ENCODE measurements around the gene PLCB1.

Gene PLCB1

GRCh38 chr20:8317448-8317847 lies 185.4 kb downstream of the PLCB1 start:
- TF ChIP-seq POLR2A (IDR thresholded peaks at IDR 0.05; ENCODE audit: low read depth, low read length) (no peak), TAF1 (IDR thresholded peaks at IDR 0.05; ENCODE audit: borderline replicate concordance, low read depth, low read length) (no peak), POLR2AphosphoS5 (IDR thresholded peaks at IDR 0.05; ENCODE audit: low read depth, low read length) (no peak)
- FAIRE-seq (no peak), DNase-seq (ENCODE audit: insufficient read length) (no peak)

GRCh38 chr20:8318965-8319625 lies 187.0 kb downstream of the PLCB1 start:
- no peak for DNase-seq (ENCODE audit: insufficient read length)
- TF ChIP-seq TAF1 (IDR thresholded peaks at IDR 0.05; ENCODE audit: borderline replicate concordance, low read depth, low read length) (no peak), POLR2AphosphoS5 (IDR thresholded peaks at IDR 0.05; ENCODE audit: low read depth, low read length) (no peak), POLR2A (IDR thresholded peaks at IDR 0.05; ENCODE audit: low read depth, low read length) (no peak)
- no peak for FAIRE-seq

- FAIRE-seq (no peak), DNase-seq (ENCODE audit: insufficient read length) (no peak)
- TF ChIP-seq POLR2AphosphoS5 (IDR thresholded peaks at IDR 0.05; ENCODE audit: low read depth, low read length) = no peak
- no peak for TF ChIP-seq POLR2A (IDR thresholded peaks at IDR 0.05; ENCODE audit: low read depth, low read length)
- no peak for TF ChIP-seq TAF1 (IDR thresholded peaks at IDR 0.05; ENCODE audit: borderline replicate concordance, low read depth, low read length)
Observed at GRCh38 chr20:8320306-8320705, 188.2 kb downstream of the PLCB1 start.

- FAIRE-seq = no peak
- DNase-seq (ENCODE audit: insufficient read length) = no peak
- TF ChIP-seq POLR2A (IDR thresholded peaks at IDR 0.05; ENCODE audit: low read depth, low read length) = no peak
- no peak for TF ChIP-seq POLR2AphosphoS5 (IDR thresholded peaks at IDR 0.05; ENCODE audit: low read depth, low read length)
- no peak for TF ChIP-seq TAF1 (IDR thresholded peaks at IDR 0.05; ENCODE audit: borderline replicate concordance, low read depth, low read length)
Observed at GRCh38 chr20:8321001-8321400, 188.9 kb downstream of the PLCB1 start.

GRCh38 chr20:8322662-8323217 lies 190.7 kb downstream of the PLCB1 start:
- TF ChIP-seq POLR2A (IDR thresholded peaks at IDR 0.05; ENCODE audit: low read depth, low read length) (no peak), POLR2AphosphoS5 (IDR thresholded peaks at IDR 0.05; ENCODE audit: low read depth, low read length) (no peak)
- FAIRE-seq = no peak
- no peak for DNase-seq (ENCODE audit: insufficient read length)

- no peak for FAIRE-seq
- no peak for DNase-seq (ENCODE audit: insufficient read length)
- no peak for TF ChIP-seq POLR2A (IDR thresholded peaks at IDR 0.05; ENCODE audit: low read depth, low read length)
Observed at GRCh38 chr20:8326191-8326590, 194.1 kb downstream of the PLCB1 start.

GRCh38 chr20:8326899-8327298 lies 194.8 kb downstream of the PLCB1 start:
- DNase-seq (ENCODE audit: insufficient read length) (no peak), FAIRE-seq (no peak)

GRCh38 chr20:8328189-8328588 lies 196.1 kb downstream of the PLCB1 start:
- TF ChIP-seq POLR2A (IDR thresholded peaks at IDR 0.05; ENCODE audit: low read depth, low read length) (no peak), TAF1 (IDR thresholded peaks at IDR 0.05; ENCODE audit: borderline replicate concordance, low read depth, low read length) (no peak), POLR2AphosphoS5 (IDR thresholded peaks at IDR 0.05; ENCODE audit: low read depth, low read length) (no peak)
- DNase-seq (ENCODE audit: insufficient read length) = no peak
- no peak for FAIRE-seq

More at GRCh38 chr20:8326899-8327298, 194.8 kb downstream of the PLCB1 start:
- TF ChIP-seq POLR2A (IDR thresholded peaks at IDR 0.05; ENCODE audit: low read depth, low read length) (no peak), TAF1 (IDR thresholded peaks at IDR 0.05; ENCODE audit: borderline replicate concordance, low read depth, low read length) (no peak), POLR2AphosphoS5 (IDR thresholded peaks at IDR 0.05; ENCODE audit: low read depth, low read length) (no peak)

GRCh38 chr20:8330319-8330784 lies 198.3 kb downstream of the PLCB1 start:
- no peak for TF ChIP-seq TAF1 (IDR thresholded peaks at IDR 0.05; ENCODE audit: borderline replicate concordance, low read depth, low read length)
- no peak for TF ChIP-seq POLR2A (IDR thresholded peaks at IDR 0.05; ENCODE audit: low read depth, low read length)
- no peak for TF ChIP-seq POLR2AphosphoS5 (IDR thresholded peaks at IDR 0.05; ENCODE audit: low read depth, low read length)
- DNase-seq (ENCODE audit: insufficient read length) (no peak), FAIRE-seq (no peak)

GRCh38 chr20:8330785-8331695 lies 199.0 kb downstream of the PLCB1 start:
- TF ChIP-seq TAF1 (IDR thresholded peaks at IDR 0.05; ENCODE audit: borderline replicate concordance, low read depth, low read length) (no peak), POLR2AphosphoS5 (IDR thresholded peaks at IDR 0.05; ENCODE audit: low read depth, low read length) (no peak)
- FAIRE-seq = no peak
- DNase-seq (ENCODE audit: insufficient read length) = no peak

- FAIRE-seq = no peak
- DNase-seq (ENCODE audit: insufficient read length) = no peak
- TF ChIP-seq POLR2A (IDR thresholded peaks at IDR 0.05; ENCODE audit: low read depth, low read length) (no peak), POLR2AphosphoS5 (IDR thresholded peaks at IDR 0.05; ENCODE audit: low read depth, low read length) (no peak), TAF1 (IDR thresholded peaks at IDR 0.05; ENCODE audit: borderline replicate concordance, low read depth, low read length) (no peak)
Observed at GRCh38 chr20:8331740-8332412, 199.8 kb downstream of the PLCB1 start.
